B cell (primary cell): ENCODE measurements around the gene TFEB. TPM values are rescaled to one million over a fixed set of nuclear protein-coding genes. Genes with fewer than 3 reads are reported as not detected.

ENCODE experiments used
- ATAC-seq: fragments of 200-7000 bp; cut with Tn5 transposase; one replicate; pipeline ENCODE4 v1.10.0; 2021; ENCODE audit warnings: low read depth, mild to moderate bottlenecking, moderate number of reproducible peaks, moderate library complexity
- CTCF ChIA-PET: fragments of 350-600 bp; sonication (Branson Sonifier 250); formaldehyde crosslinking; loops from one replicate; lab custom pipeline; 2021; ENCODE audit warnings: antibody characterized with exemption, inconsistent platforms; lab: Charles Lee
- POLR2A ChIA-PET: fragments of 350-600 bp; sonication (Branson Sonifier 250); formaldehyde crosslinking; loops from one replicate; lab custom pipeline; 2021; ENCODE audit warnings: antibody characterized with exemption; lab: Charles Lee
- DNase-seq: peaks from one replicate; pipeline ENCODE4 v3.0.0; 2013
- H2AFZ ChIP-seq: 2 replicates; pipeline ENCODE4 v1.6.1; 2012; ENCODE audit warnings: mild to moderate bottlenecking, low read depth, low read length; ENCODE audit not compliant: insufficient read depth, poor library complexity, severe bottlenecking
- H3K27ac ChIP-seq, 2 donors: 1 replicate in 1 of 2; 2 replicates in 1 of 2; pipeline ENCODE4 v1.5.1; 2012 to 2013; ENCODE audit warnings: low read length in 2 of 2, mild to moderate bottlenecking in 2 of 2, moderate library complexity in 1 of 2
- H3K27me3 ChIP-seq, 4 experiments: fragments of 200-600 bp in 1 of 4; sonication (generic) in 1 of 4; replicated peaks in 1 of 4; 1 replicate in 2 of 4; 2 replicates in 2 of 4; pipeline versions ENCODE4 v1.6.1 to v1.7.0; 2013 to 2016; ENCODE audit warnings: low read length in 3 of 4, mild to moderate bottlenecking in 2 of 4, mixed read lengths in 1 of 4, moderate library complexity in 1 of 4; ENCODE audit not compliant: insufficient read depth in 4 of 4, control insufficient read depth in 3 of 4; ENCODE audit errors: control extremely low read depth in 1 of 4
- H3K36me3 ChIP-seq, 2 experiments: replicated peaks in 1 of 2; 1 replicate in 1 of 2; 2 replicates in 1 of 2; pipeline versions ENCODE4 v1.6.1 to v1.7.1; 2013; ENCODE audit warnings: low read length in 1 of 2; ENCODE audit not compliant: insufficient read depth in 2 of 2, control insufficient read depth in 1 of 2; ENCODE audit errors: control extremely low read depth in 1 of 2, extremely low read depth in 1 of 2
- H3K4me1 ChIP-seq, 2 donors: fragments of 200-600 bp in 1 of 2; sonication (generic) in 1 of 2; 1 replicate in 1 of 2; 2 replicates in 1 of 2; pipeline versions ENCODE4 v1.5.1 to v1.6.1; 2013 to 2017; ENCODE audit warnings: low read length in 2 of 2; ENCODE audit not compliant: control insufficient read depth in 2 of 2, insufficient read depth in 2 of 2
- H3K4me2 ChIP-seq: replicated peaks from 2 replicates; pipeline ENCODE3; 2012; ENCODE audit warnings: mild to moderate bottlenecking, low read depth, low read length; ENCODE audit not compliant: poor library complexity, severe bottlenecking
- H3K4me3 ChIP-seq, 5 experiments: fragments of 200-600 bp in 1 of 5; sonication (generic) in 1 of 5; 1 replicate in 3 of 5; 2 replicates in 2 of 5; pipeline versions ENCODE4 v1.5.1 to v1.7.0; 2011 to 2016; ENCODE audit warnings: low read length in 4 of 5, mild to moderate bottlenecking in 4 of 5, low read depth in 2 of 5, control low read depth in 1 of 5, moderate library complexity in 1 of 5; ENCODE audit not compliant: insufficient read depth in 1 of 5; ENCODE audit errors: control extremely low read depth in 1 of 5, extremely low read depth in 1 of 5
- H3K79me2 ChIP-seq: fragments of 200-600 bp; sonication (generic); one replicate; pipeline ENCODE4 v1.6.0; 2016; ENCODE audit warnings: low read length; ENCODE audit not compliant: control insufficient read depth, insufficient read depth
- H3K9ac ChIP-seq: fragments of 200-600 bp; sonication (generic); 2 replicates; pipeline ENCODE4 v1.6.1; 2017; ENCODE audit warnings: mild to moderate bottlenecking, low read length, moderate library complexity
- H3K9me3 ChIP-seq, 3 donors: one replicate each; pipeline versions ENCODE4 v1.6.1 to v1.7.1; 2013; ENCODE audit warnings: low read length in 2 of 3; ENCODE audit not compliant: control insufficient read depth in 2 of 3, insufficient read depth in 1 of 3; ENCODE audit errors: control extremely low read depth in 1 of 3
- H4K20me1 ChIP-seq: 2 replicates; pipeline ENCODE4 v1.6.0; 2012; ENCODE audit warnings: mild to moderate bottlenecking, low read length; ENCODE audit not compliant: insufficient read depth, control insufficient read depth, poor library complexity, severe bottlenecking
- H3K27ac Mint-ChIP-seq: one replicate; pipeline ENCODE4 v1.8.0; 2021; ENCODE audit warnings: mixed read lengths
- H3K27me3 Mint-ChIP-seq: one replicate; pipeline ENCODE4 v1.8.0; 2021; ENCODE audit warnings: mixed read lengths
- H3K4me1 Mint-ChIP-seq: one replicate; pipeline ENCODE4 v1.8.0; 2021; ENCODE audit warnings: mixed read lengths
- H3K4me3 Mint-ChIP-seq: one replicate; pipeline ENCODE4 v1.8.0; 2021; ENCODE audit warnings: mixed read lengths
- H3K9me3 Mint-ChIP-seq: one replicate; pipeline ENCODE4 v1.8.0; 2022; ENCODE audit warnings: mixed read lengths; ENCODE audit not compliant: insufficient read depth
- EZH2 ChIP-seq: IDR thresholded peaks from 2 replicates; pipeline ENCODE4 v1.6.1; 2012; ENCODE audit warnings: borderline replicate concordance, low read depth, mild to moderate bottlenecking, moderate library complexity, low read length; ENCODE audit not compliant: insufficient read depth, poor library complexity, severe bottlenecking
- WGBS: methylation state at CpG from one replicate; pipeline ENCODE4 v1.1.5; 2013; ENCODE audit warnings: missing lambda C conversion rate; ENCODE audit not compliant: insufficient coverage; 5-methylcytosine and 5-hydroxymethylcytosine counted together
- intact Hi-C: fragments of 100-400 bp; cut with micrococcal nuclease; formaldehyde crosslinking; loops from one replicate; pipeline ENCODE4 v1.10.0; 2022
- polyA plus RNA-seq: library from polyadenylated mRNA; depleted of rRNA; stranded (reverse); fragments of >200 nt; gene quantifications from 2 replicates; pipeline ENCODE4 v1.2.3, GENCODE V29; 2012
- total RNA-seq, 2 donors: library from RNA; stranded (reverse); fragments of 120-200 nt in 1 of 2; gene quantifications; 1 replicate in 1 of 2; 2 replicates in 1 of 2; pipeline versions ENCODE4 v1.2.3 to v1.2.4, GENCODE V29; 2013 to 2022
- TF ChIP-seq, protein P1 (sequence below): fragments of 200-600 bp; IDR thresholded peaks from one replicate; pipeline ENCODE4 v1.8.0; 2022; ENCODE audit warnings: antibody characterized with exemption, mild to moderate bottlenecking

Gene TFEB
- total and polyA plus RNA-seq, 2 donors (not counting 1 experiment from before 2014, with no cell fraction given): 113 to 148 TPM

DNA sequence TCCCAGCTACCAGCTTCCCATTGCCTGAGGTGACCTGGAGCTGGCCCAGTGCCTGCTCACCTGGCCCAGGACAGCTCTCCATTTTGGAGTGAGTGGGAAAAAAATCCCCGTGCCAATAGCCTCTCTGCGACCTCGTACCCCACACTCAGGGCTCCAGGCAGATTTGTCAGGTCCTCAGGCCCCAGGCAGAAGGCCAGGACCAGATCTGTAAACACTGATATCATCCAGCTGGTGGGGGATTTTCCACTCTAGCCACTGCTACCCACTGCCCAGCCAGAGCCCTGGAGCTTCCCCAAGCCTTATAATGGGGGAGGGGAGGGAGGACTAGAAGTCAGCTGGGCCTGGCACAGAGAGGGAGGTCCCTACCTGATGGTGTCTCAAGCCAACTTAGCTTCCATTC lies 13.1 kb upstream of the TFEB start:
- intact Hi-C loops: no loop called here
- POLR2A ChIA-PET: interaction anchor here (0.6 kb wide), 1 partner anchor 82 kb away, joined by 3 read pairs; no protein-coding TSS in a partner anchor
- H3K4me2 ChIP-seq: no peak overlapping the region

DNA sequence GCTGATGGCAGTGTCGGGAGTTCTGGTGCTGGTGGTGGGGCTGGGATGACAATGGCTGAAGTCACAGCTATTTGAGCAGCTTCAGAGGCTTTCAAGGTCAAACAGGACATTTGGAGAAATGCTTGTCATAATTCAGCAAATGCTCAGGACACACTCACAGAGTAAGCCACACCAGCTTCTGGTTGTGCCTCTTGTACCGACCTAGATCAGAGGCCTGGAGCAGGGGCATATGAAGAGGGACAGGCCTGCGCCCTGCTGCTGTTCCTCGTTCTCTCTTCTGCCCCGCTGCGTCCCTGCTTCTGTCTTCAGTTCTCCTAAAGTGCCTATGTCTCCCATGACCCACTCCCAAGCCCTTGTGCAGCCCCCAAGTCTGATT lies 12.7 kb upstream of the TFEB start:
- Histone ChIP-seq H3K27ac (no peak overlapping the region), H3K4me2 (no peak overlapping the region), H4K20me1 (no peaks in the 10 kb centered on the region), H3K79me2 (no peaks in the 10 kb centered on the region), H2AFZ (no peak overlapping the region), H3K36me3 (no peaks in the 10 kb centered on the region), H3K4me1 (no peaks in the 10 kb centered on the region), H3K9ac (no peak overlapping the region), H3K4me3 (no peak overlapping the region), H3K9me3 (no peaks in the 10 kb centered on the region), H3K27me3 (no peaks in the 10 kb centered on the region)
- ChIA-PET CTCF (interaction anchor here (0.7 kb wide), 1 partner anchor 15 kb away, joined by 3 read pairs; no protein-coding TSS in a partner anchor), POLR2A (interaction anchor here (0.6 kb wide), 2 partner anchors 15 to 82 kb away, joined by 3 to 4 read pairs; no protein-coding TSS in a partner anchor)
- no peaks in the 10 kb centered on the region for H3K9me3 Mint-ChIP-seq
- ATAC-seq (no peak), DNase-seq (no peak)
- 90% methylated on average over 6 of the region's 6 CpGs for WGBS
- TF ChIP-seq EZH2: no peak
- TF ChIP-seq, protein P1, sequence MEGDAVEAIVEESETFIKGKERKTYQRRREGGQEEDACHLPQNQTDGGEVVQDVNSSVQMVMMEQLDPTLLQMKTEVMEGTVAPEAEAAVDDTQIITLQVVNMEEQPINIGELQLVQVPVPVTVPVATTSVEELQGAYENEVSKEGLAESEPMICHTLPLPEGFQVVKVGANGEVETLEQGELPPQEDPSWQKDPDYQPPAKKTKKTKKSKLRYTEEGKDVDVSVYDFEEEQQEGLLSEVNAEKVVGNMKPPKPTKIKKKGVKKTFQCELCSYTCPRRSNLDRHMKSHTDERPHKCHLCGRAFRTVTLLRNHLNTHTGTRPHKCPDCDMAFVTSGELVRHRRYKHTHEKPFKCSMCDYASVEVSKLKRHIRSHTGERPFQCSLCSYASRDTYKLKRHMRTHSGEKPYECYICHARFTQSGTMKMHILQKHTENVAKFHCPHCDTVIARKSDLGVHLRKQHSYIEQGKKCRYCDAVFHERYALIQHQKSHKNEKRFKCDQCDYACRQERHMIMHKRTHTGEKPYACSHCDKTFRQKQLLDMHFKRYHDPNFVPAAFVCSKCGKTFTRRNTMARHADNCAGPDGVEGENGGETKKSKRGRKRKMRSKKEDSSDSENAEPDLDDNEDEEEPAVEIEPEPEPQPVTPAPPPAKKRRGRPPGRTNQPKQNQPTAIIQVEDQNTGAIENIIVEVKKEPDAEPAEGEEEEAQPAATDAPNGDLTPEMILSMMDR: no peak
- no peak overlapping the region for H3K27ac Mint-ChIP-seq
- H3K4me1 Mint-ChIP-seq: no peaks in the 10 kb centered on the region
- intact Hi-C loops: no loop called here
- no peak overlapping the region for H3K4me3 Mint-ChIP-seq
- H3K27me3 Mint-ChIP-seq: no peaks in the 10 kb centered on the region

More for the DNA sequence above, 13.1 kb upstream of the TFEB start:
- ATAC-seq (no peak), DNase-seq (no peak)
- H4K20me1 ChIP-seq: no peaks in the 10 kb centered on the region
- H3K4me3 ChIP-seq: no peak overlapping the region
- Mint-ChIP-seq H3K27ac (no peak overlapping the region), H3K9me3 (no peaks in the 10 kb centered on the region), H3K27me3 (no peaks in the 10 kb centered on the region), H3K4me3 (no peak overlapping the region), H3K4me1 (no peaks in the 10 kb centered on the region)
- no peak for TF ChIP-seq EZH2
- TF ChIP-seq, protein P1: no peak
- H3K79me2 ChIP-seq: no peaks in the 10 kb centered on the region
- 94% methylated on average over 3 of the region's 3 CpGs for WGBS
- no peaks in the 10 kb centered on the region for H3K9me3 ChIP-seq
- no peak overlapping the region for H2AFZ ChIP-seq
- H3K4me1 ChIP-seq: no peaks in the 10 kb centered on the region
- H3K27me3 ChIP-seq: no peaks in the 10 kb centered on the region
- H3K27ac ChIP-seq: no peak overlapping the region
- CTCF ChIA-PET: interaction anchor here (0.7 kb wide), 1 partner anchor 14 kb away, joined by 3 read pairs; no protein-coding TSS in a partner anchor
- H3K36me3 ChIP-seq: no peaks in the 10 kb centered on the region
- H3K9ac ChIP-seq: no peak overlapping the region
